Suprapubic skin (tissue), 4 donors: ENCODE results near the gene WWC2.

Source experiments
- EP300 ChIP-seq: sonication (generic); formaldehyde crosslinking; IDR thresholded peaks from one replicate; pipeline ENCODE4 v1.6.1; 2017; ENCODE audit warnings: antibody characterized with exemption
- POLR2A ChIP-seq, 2 donors: fragments of 450-650 bp; IDR thresholded peaks; one replicate each; pipeline ENCODE4 v1.6.1; 2017; ENCODE audit warnings: antibody characterized with exemption in 2 of 2, mild to moderate bottlenecking in 2 of 2, moderate library complexity in 2 of 2
- POLR2AphosphoS5 ChIP-seq, 3 donors: sonication (generic); formaldehyde crosslinking; IDR thresholded peaks; one replicate each; pipeline ENCODE4 v1.6.1; 2017; ENCODE audit warnings: antibody characterized with exemption in 3 of 3
- TF ChIP-seq, protein P1 (sequence below), 2 donors: fragments of 200-600 bp in 1 of 2; fragments of 450-650 bp in 1 of 2; sonication (generic) in 1 of 2; IDR thresholded peaks; one replicate each; pipeline ENCODE4 v1.5.1; 2016 to 2019; ENCODE audit warnings: antibody characterized with exemption in 2 of 2, mild to moderate bottlenecking in 1 of 2, moderate library complexity in 1 of 2

DNA sequence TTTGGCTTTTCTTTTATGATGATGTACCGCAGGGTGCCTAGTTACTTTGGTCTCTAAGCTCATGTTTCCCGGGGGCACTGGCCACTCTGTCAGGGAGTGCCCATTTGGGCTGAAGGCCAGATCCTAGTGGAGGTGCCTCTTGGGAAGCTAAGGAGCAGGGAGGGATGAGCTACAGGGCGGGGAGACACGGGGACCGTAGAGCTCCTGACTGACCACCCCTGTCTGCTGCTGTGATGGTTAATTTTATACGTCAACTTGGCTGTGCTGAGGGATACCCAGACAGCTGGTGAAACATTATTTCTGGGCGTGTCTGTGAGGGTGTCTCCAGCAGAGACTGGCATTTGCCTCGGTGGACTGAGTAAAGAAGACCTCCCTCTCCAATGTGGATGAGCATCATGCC is 248.1 kb downstream of the WWC2 start:
- no peak for TF ChIP-seq POLR2A (IDR thresholded peaks at IDR 0.05)
- TF ChIP-seq, protein P1, sequence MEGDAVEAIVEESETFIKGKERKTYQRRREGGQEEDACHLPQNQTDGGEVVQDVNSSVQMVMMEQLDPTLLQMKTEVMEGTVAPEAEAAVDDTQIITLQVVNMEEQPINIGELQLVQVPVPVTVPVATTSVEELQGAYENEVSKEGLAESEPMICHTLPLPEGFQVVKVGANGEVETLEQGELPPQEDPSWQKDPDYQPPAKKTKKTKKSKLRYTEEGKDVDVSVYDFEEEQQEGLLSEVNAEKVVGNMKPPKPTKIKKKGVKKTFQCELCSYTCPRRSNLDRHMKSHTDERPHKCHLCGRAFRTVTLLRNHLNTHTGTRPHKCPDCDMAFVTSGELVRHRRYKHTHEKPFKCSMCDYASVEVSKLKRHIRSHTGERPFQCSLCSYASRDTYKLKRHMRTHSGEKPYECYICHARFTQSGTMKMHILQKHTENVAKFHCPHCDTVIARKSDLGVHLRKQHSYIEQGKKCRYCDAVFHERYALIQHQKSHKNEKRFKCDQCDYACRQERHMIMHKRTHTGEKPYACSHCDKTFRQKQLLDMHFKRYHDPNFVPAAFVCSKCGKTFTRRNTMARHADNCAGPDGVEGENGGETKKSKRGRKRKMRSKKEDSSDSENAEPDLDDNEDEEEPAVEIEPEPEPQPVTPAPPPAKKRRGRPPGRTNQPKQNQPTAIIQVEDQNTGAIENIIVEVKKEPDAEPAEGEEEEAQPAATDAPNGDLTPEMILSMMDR (IDR thresholded peaks at IDR 0.05) = no peak
- no peak for TF ChIP-seq POLR2AphosphoS5 (IDR thresholded peaks at IDR 0.05)
- TF ChIP-seq EP300 = no peak
